Activated naive CD4-positive, alpha-beta T cell (primary cell): ENCODE measurements around the gene TNNI3K.

Experiments
- DNase-seq, 4 experiments: peaks; one replicate each; lab custom pipeline; 2025; lab: John Stamatoyannopoulos, UW

Gene TNNI3K

GRCh38 chr1:74392186-74392585 is 157.0 kb downstream of the TNNI3K start:
- DNase-seq: no peak

GRCh38 chr1:74392840-74393239 is 157.7 kb downstream of the TNNI3K start:
- DNase-seq: no peak

GRCh38 chr1:74395571-74395970 is 160.4 kb downstream of the TNNI3K start:
- no peak for DNase-seq

GRCh38 chr1:74396462-74396861 is 161.3 kb downstream of the TNNI3K start:
- DNase-seq: no peak

- no peak for DNase-seq
Observed at GRCh38 chr1:74396933-74397332, 161.7 kb downstream of the TNNI3K start.

GRCh38 chr1:74399249-74399648 is 164.1 kb downstream of the TNNI3K start:
- DNase-seq: no peak

- no peak for DNase-seq
Observed at GRCh38 chr1:74402873-74403272, 167.7 kb downstream of the TNNI3K start.

GRCh38 chr1:74403606-74404005 is 168.4 kb downstream of the TNNI3K start:
- no peak for DNase-seq

GRCh38 chr1:74406759-74407158 is 171.6 kb downstream of the TNNI3K start:
- no peak for DNase-seq

- no peak for DNase-seq
Observed at GRCh38 chr1:74407902-74408301, 172.7 kb downstream of the TNNI3K start.

- no peak for DNase-seq
Observed at GRCh38 chr1:74412244-74412643, 177.1 kb downstream of the TNNI3K start.

- DNase-seq: no peak
Observed at GRCh38 chr1:74415935-74416334, 180.7 kb downstream of the TNNI3K start.

- DNase-seq: no peak
Observed at GRCh38 chr1:74419611-74420010, 184.4 kb downstream of the TNNI3K start.

- no peak for DNase-seq
Observed at GRCh38 chr1:74420467-74420866, 185.3 kb downstream of the TNNI3K start.

GRCh38 chr1:74422421-74423292 is 187.5 kb downstream of the TNNI3K start:
- no peak for DNase-seq

- no peak for DNase-seq
Observed at GRCh38 chr1:74423471-74423870, 188.3 kb downstream of the TNNI3K start.

GRCh38 chr1:74425676-74426075 is 190.5 kb downstream of the TNNI3K start:
- no peak for DNase-seq

- no peak for DNase-seq
Observed at GRCh38 chr1:74426208-74426937, 191.2 kb downstream of the TNNI3K start.

GRCh38 chr1:74427681-74428080 is 192.5 kb downstream of the TNNI3K start:
- no peak for DNase-seq

- no peak for DNase-seq
Observed at GRCh38 chr1:74429580-74429979, 194.4 kb downstream of the TNNI3K start.

GRCh38 chr1:74430342-74430934 is 195.3 kb downstream of the TNNI3K start:
- no peak for DNase-seq

GRCh38 chr1:74431531-74431930 is 196.3 kb downstream of the TNNI3K start:
- DNase-seq: no peak

GRCh38 chr1:74432325-74432724 is 197.1 kb downstream of the TNNI3K start:
- DNase-seq: no peak
